MM.1S (cell line): Measurements from ENCODE around the gene CLEC19A.

Experiments used
- DNase-seq: peaks from one replicate; pipeline ENCODE4 v3.0.0-alpha.2; 2015
- H2AFZ ChIP-seq: fragments of 300-600 bp; sonication (generic); 2 replicates; pipeline ENCODE4 v1.6.0; 2016; ENCODE audit warnings: antibody characterized with exemption, low read length
- H3F3A ChIP-seq: fragments of 300-600 bp; sonication (generic); 2 replicates; pipeline ENCODE4 v1.6.1; 2016; ENCODE audit warnings: mild to moderate bottlenecking, antibody characterized with exemption, low read length, moderate library complexity, mixed read lengths; ENCODE audit not compliant: insufficient read depth
- H3K27ac ChIP-seq: fragments of 300-600 bp; sonication (generic); 2 replicates; pipeline ENCODE4 v1.5.1; 2016; ENCODE audit warnings: mild to moderate bottlenecking, low read length
- H3K27me3 ChIP-seq: fragments of 300-600 bp; sonication (generic); replicated peaks from 2 replicates; pipeline ENCODE4 v1.6.0; 2016; ENCODE audit warnings: low read length; ENCODE audit not compliant: insufficient read depth
- H3K36me3 ChIP-seq: fragments of 300-600 bp; sonication (generic); replicated peaks from 2 replicates; pipeline ENCODE4 v1.6.1; 2016; ENCODE audit warnings: mild to moderate bottlenecking, low read length, mixed read lengths; ENCODE audit not compliant: insufficient read depth
- H3K4me1 ChIP-seq: fragments of 300-600 bp; sonication (generic); 2 replicates; pipeline ENCODE4 v1.6.1; 2016; ENCODE audit warnings: low read length, mixed read lengths
- H3K4me2 ChIP-seq: fragments of 300-600 bp; sonication (generic); 2 replicates; pipeline ENCODE4 v1.6.0; 2016; ENCODE audit warnings: low read depth, low read length
- H3K4me3 ChIP-seq: fragments of 300-600 bp; sonication (generic); 2 replicates; pipeline ENCODE4 v1.5.1; 2016; ENCODE audit warnings: low read length, mixed read lengths
- H3K79me2 ChIP-seq: fragments of 300-600 bp; sonication (generic); 2 replicates; pipeline ENCODE4 v1.6.1; 2016; ENCODE audit warnings: mixed run types, low read length, mixed read lengths
- H3K9ac ChIP-seq: fragments of 300-600 bp; sonication (generic); 2 replicates; pipeline ENCODE4 v1.6.1; 2016; ENCODE audit warnings: low read length, mixed read lengths
- H3K9me2 ChIP-seq: fragments of 300-600 bp; sonication (generic); replicated peaks from 2 replicates; pipeline ENCODE4 v1.6.1; 2016; ENCODE audit warnings: mild to moderate bottlenecking, low read length, mixed read lengths; ENCODE audit not compliant: insufficient read depth
- H3K9me3 ChIP-seq: fragments of 300-600 bp; sonication (generic); replicated peaks from 2 replicates; pipeline ENCODE4 v1.6.1; 2016; ENCODE audit warnings: mild to moderate bottlenecking, low read length, mixed read lengths; ENCODE audit not compliant: insufficient read depth
- H4K20me1 ChIP-seq: fragments of 300-600 bp; sonication (generic); 2 replicates; pipeline ENCODE4 v1.6.1; 2016; ENCODE audit warnings: mild to moderate bottlenecking, low read length, moderate library complexity, mixed read lengths; ENCODE audit not compliant: insufficient read depth
- CTCF ChIP-seq: fragments of 300-600 bp; sonication (generic); IDR thresholded peaks from 2 replicates; pipeline ENCODE4 v1.5.1; 2016; ENCODE audit warnings: antibody characterized with exemption, low read length, mixed read lengths
- EZH2 ChIP-seq: fragments of 300-600 bp; sonication (generic); optimal IDR thresholded peaks from 2 replicates; pipeline ENCODE3; 2017; ENCODE audit warnings: low read depth, mild to moderate bottlenecking, antibody characterized with exemption, low read length, mixed read lengths
- EZH2phosphoT487 ChIP-seq: fragments of 300-600 bp; sonication (generic); IDR thresholded peaks from 2 replicates; pipeline ENCODE4 v1.6.1; 2018; ENCODE audit warnings: antibody characterized with exemption, low read length

Gene CLEC19A

GRCh38 chr16:19323596-19323995 is 38.1 kb downstream of the CLEC19A start:
- H3K27me3 ChIP-seq, result no peaks in the 10 kb centered on the region
- no peaks in the 10 kb centered on the region for H3F3A ChIP-seq
- no peak overlapping the region for H3K9ac ChIP-seq
- no peaks in the 10 kb centered on the region for H3K9me2 ChIP-seq
- DNase-seq, result no peak
- H2AFZ ChIP-seq, result no peak overlapping the region
- H3K79me2 ChIP-seq, result no peaks in the 10 kb centered on the region
- no peaks in the 10 kb centered on the region for H3K9me3 ChIP-seq
- no peak overlapping the region for H3K4me2 ChIP-seq
- TF ChIP-seq EZH2phosphoT487 (no peak), EZH2 (no peak), CTCF (no peak)
- H4K20me1 ChIP-seq, result no peaks in the 10 kb centered on the region
- H3K36me3 ChIP-seq, result no peaks in the 10 kb centered on the region
- no peak overlapping the region for H3K4me3 ChIP-seq
- no peak overlapping the region for H3K27ac ChIP-seq
- no peaks in the 10 kb centered on the region for H3K4me1 ChIP-seq

GRCh38 chr16:19328364-19328763 is 42.8 kb downstream of the CLEC19A start:
- Histone ChIP-seq H3K9me3 (no peaks in the 10 kb centered on the region), H3K27me3 (no peaks in the 10 kb centered on the region), H4K20me1 (no peaks in the 10 kb centered on the region), H3K9me2 (no peaks in the 10 kb centered on the region), H3K27ac (no peak overlapping the region), H3K9ac (no peak overlapping the region), H3K4me3 (no peak overlapping the region), H3F3A (no peaks in the 10 kb centered on the region), H3K4me1 (no peaks in the 10 kb centered on the region), H2AFZ (no peak overlapping the region), H3K79me2 (no peaks in the 10 kb centered on the region), H3K4me2 (no peak overlapping the region), H3K36me3 (no peaks in the 10 kb centered on the region)
- no peak for DNase-seq
- TF ChIP-seq CTCF (no peak), EZH2phosphoT487 (no peak), EZH2 (no peak)

- Histone ChIP-seq H3K9ac (no peak overlapping the region), H3K36me3 (no peaks in the 10 kb centered on the region), H2AFZ (no peak overlapping the region)
Measured at GRCh38 chr16:19329932-19330331, 44.4 kb downstream of the CLEC19A start.

More at GRCh38 chr16:19329932-19330331, 44.4 kb downstream of the CLEC19A start:
- Histone ChIP-seq H3K9me2 (no peaks in the 10 kb centered on the region), H3K9me3 (no peaks in the 10 kb centered on the region), H3K27me3 (no peaks in the 10 kb centered on the region), H3K4me3 (no peak overlapping the region), H3K4me1 (no peaks in the 10 kb centered on the region), H3K4me2 (no peak overlapping the region), H3K27ac (no peak overlapping the region), H3F3A (no peaks in the 10 kb centered on the region), H4K20me1 (no peaks in the 10 kb centered on the region), H3K79me2 (no peaks in the 10 kb centered on the region)
- TF ChIP-seq CTCF (no peak), EZH2 (no peak), EZH2phosphoT487 (no peak)
- no peak for DNase-seq
